Gastroesophageal sphincter (tissue), 4 donors: ENCODE data around the gene PNMA8B. TPM values are rescaled to one million over a fixed set of nuclear protein-coding genes. Genes with fewer than 3 reads are reported as not detected.

Experiments used
- ATAC-seq: fragments of 150-250 bp; one replicate; pipeline ENCODE4 v1.9.1; 2016; ENCODE audit warnings: mild to moderate bottlenecking, moderate library complexity
- H3K27ac ChIP-seq, 4 donors: fragments of 200-600 bp; sonication (generic) in 3 of 4; 1 replicate in 3 of 4; 2 replicates in 1 of 4; pipeline ENCODE4 v1.5.1; 2016 to 2019
- H3K27me3 ChIP-seq: fragments of 200-600 bp; sonication (generic); one replicate; pipeline ENCODE4 v1.5.1; 2019
- H3K36me3 ChIP-seq, 2 donors: fragments of 200-600 bp; sonication (generic); one replicate each; pipeline ENCODE4 v1.5.1; 2019; ENCODE audit warnings: control low read depth in 1 of 2
- H3K4me1 ChIP-seq, 3 donors: fragments of 200-600 bp; sonication (generic); 1 replicate in 2 of 3; 2 replicates in 1 of 3; pipeline ENCODE4 v1.5.1; 2016 to 2019; ENCODE audit warnings: control low read depth in 2 of 3
- H3K4me3 ChIP-seq, 2 donors: fragments of 200-600 bp; sonication (generic); one replicate each; pipeline ENCODE4 v1.5.1; 2019; ENCODE audit warnings: mild to moderate bottlenecking in 1 of 2, moderate library complexity in 1 of 2
- H3K9me3 ChIP-seq, 3 donors: fragments of 200-600 bp; sonication (generic); one replicate each; pipeline ENCODE4 v1.5.1; 2017 to 2019; ENCODE audit warnings: control low read depth in 2 of 3
- EP300 ChIP-seq: sonication (generic); formaldehyde crosslinking; IDR thresholded peaks from one replicate; pipeline ENCODE4 v1.6.1; 2017; ENCODE audit warnings: antibody characterized with exemption, mild to moderate bottlenecking
- POLR2A ChIP-seq, 2 donors: fragments of 450-650 bp; IDR thresholded peaks; one replicate each; pipeline ENCODE4 v1.6.1; 2017; ENCODE audit warnings: antibody characterized with exemption in 2 of 2, mild to moderate bottlenecking in 2 of 2, moderate library complexity in 1 of 2
- POLR2AphosphoS5 ChIP-seq: sonication (generic); formaldehyde crosslinking; IDR thresholded peaks from one replicate; pipeline ENCODE4 v1.6.1; 2017; ENCODE audit warnings: antibody characterized with exemption
- WGBS, 2 donors: methylation state at CpG; one replicate each; pipeline ENCODE4 v1.1.5; 2018; ENCODE audit warnings: low coverage in 1 of 2; 5-methylcytosine and 5-hydroxymethylcytosine counted together
- total RNA-seq, 4 donors: library from RNA; depleted of rRNA; stranded (reverse); fragments of >200 nt; gene quantifications; one replicate each; pipeline ENCODE4 v1.1.0, GENCODE V29; 2016
- TF ChIP-seq, protein P1 (sequence below), 4 experiments: fragments of 200-600 bp in 2 of 4; fragments of 450-650 bp in 2 of 4; sonication (generic) in 1 of 4; IDR thresholded peaks; one replicate each; pipeline ENCODE4 v1.5.1; 2017 to 2019; ENCODE audit warnings: antibody characterized with exemption in 4 of 4, mild to moderate bottlenecking in 2 of 4, moderate library complexity in 2 of 4

The PNMA8B gene
- total RNA-seq, 4 donors from 2014 or later, result 1.2 to 3.4 (median 1.6) TPM

GRCh38 chr19:46461537-46461936 is 34.1 kb downstream of the PNMA8B start:
- H3K4me3 ChIP-seq, result no peak overlapping the region
- ATAC-seq, result no peak
- H3K27me3 ChIP-seq, result peaks cover 7% of the 10 kb centered on the region
- no peaks in the 10 kb centered on the region for H3K4me1 ChIP-seq
- H3K36me3 ChIP-seq, result no peaks in the 10 kb centered on the region
- no peaks in the 10 kb centered on the region for H3K9me3 ChIP-seq
- TF ChIP-seq POLR2AphosphoS5 (no peak), POLR2A (IDR thresholded peaks at IDR 0.05) (no peak)
- TF ChIP-seq, protein P1, sequence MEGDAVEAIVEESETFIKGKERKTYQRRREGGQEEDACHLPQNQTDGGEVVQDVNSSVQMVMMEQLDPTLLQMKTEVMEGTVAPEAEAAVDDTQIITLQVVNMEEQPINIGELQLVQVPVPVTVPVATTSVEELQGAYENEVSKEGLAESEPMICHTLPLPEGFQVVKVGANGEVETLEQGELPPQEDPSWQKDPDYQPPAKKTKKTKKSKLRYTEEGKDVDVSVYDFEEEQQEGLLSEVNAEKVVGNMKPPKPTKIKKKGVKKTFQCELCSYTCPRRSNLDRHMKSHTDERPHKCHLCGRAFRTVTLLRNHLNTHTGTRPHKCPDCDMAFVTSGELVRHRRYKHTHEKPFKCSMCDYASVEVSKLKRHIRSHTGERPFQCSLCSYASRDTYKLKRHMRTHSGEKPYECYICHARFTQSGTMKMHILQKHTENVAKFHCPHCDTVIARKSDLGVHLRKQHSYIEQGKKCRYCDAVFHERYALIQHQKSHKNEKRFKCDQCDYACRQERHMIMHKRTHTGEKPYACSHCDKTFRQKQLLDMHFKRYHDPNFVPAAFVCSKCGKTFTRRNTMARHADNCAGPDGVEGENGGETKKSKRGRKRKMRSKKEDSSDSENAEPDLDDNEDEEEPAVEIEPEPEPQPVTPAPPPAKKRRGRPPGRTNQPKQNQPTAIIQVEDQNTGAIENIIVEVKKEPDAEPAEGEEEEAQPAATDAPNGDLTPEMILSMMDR (IDR thresholded peaks at IDR 0.05), result no peak
- 73% methylated on average over 2 of the region's 2 CpGs; no CpG with 5 or more reads in 1 of the 2 donors for WGBS, 2 donors
- H3K27ac ChIP-seq, result no peak overlapping the region

DNA sequence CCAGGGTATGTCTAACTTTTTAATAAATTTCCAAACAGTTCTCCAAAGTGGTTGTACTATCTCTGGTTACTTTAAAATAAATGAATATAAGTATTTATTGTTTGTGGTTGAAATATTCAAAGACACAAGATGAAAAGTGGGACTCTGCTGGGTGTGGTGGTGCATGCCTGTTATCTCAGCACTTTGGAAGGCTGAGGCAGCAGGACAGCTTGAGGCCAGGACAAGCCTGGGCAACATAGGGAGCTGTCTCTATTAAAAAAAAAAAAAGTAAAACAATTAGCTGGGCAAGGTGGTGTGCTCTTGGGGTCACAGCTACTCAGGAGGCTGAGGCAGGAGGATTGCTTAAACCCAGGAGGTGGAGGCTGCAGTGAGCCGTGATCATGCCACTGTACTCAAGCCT is 34.7 kb downstream of the PNMA8B start:
- Histone ChIP-seq H3K4me3 (no peak overlapping the region), H3K4me1 (no peaks in the 10 kb centered on the region), H3K9me3 (no peaks in the 10 kb centered on the region), H3K36me3 (no peaks in the 10 kb centered on the region), H3K27ac (no peak overlapping the region), H3K27me3 (peaks cover 7% of the 10 kb centered on the region)
- no peak for ATAC-seq
- no peak for TF ChIP-seq EP300
- TF ChIP-seq, protein P1 (IDR thresholded peaks at IDR 0.05), result no peak
- no peak for TF ChIP-seq POLR2AphosphoS5
- TF ChIP-seq POLR2A (IDR thresholded peaks at IDR 0.05), result no peak
- 100% methylated on average over 1 of the region's 1 CpG; no CpG with 5 or more reads in 1 of the 2 donors for whole genome bisulfite sequencing, 2 donors

DNA sequence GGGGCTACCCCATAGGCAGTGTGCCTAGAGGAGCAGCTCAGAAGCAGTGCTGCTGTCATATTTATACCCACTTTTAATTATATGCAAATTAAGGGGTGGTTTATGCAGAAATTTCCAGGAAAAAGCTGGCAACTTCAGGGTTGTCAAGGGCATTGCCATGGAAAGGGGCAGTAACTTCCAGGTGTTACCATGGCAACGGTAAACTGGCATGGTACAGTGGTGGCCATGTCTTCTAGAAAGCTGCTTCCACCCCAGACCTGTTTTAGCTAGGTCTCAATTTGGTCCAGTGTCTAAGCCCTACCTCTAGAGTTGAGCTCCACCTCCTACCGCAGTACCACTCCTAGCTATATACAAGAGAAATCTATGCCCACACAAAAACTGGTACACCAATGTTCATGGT is 35.6 kb downstream of the PNMA8B start:
- TF ChIP-seq, protein P1 (IDR thresholded peaks at IDR 0.05), result no peak
- TF ChIP-seq POLR2A (IDR thresholded peaks at IDR 0.05) (no peak), POLR2AphosphoS5 (no peak), EP300 (no peak)
- 72 to 87% methylated on average over 2 of the region's 2 CpGs for WGBS, 2 donors
- ATAC-seq, result no peak
- Histone ChIP-seq H3K4me1 (no peaks in the 10 kb centered on the region), H3K9me3 (no peaks in the 10 kb centered on the region), H3K27ac (no peak overlapping the region), H3K27me3 (peaks cover 7% of the 10 kb centered on the region), H3K4me3 (no peak overlapping the region), H3K36me3 (no peaks in the 10 kb centered on the region)

DNA sequence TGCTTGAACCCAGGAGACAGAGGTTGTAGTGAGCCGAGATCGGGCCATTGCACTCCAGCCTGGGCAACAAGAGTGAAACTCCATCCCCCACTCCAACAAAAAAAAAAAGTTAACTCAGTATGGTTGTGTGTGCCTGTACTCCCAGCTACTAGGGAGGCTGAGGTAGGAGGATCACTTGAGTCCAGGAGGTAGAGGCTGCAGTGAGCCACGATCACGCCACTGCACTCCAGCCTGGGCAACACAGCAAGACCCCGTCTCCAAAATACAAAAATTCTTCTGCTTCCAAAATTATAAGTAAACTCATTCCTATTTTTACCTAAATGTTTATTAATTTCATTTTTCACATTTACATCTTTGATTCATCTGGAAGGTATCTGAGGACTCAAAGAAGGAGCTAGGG is 38.7 kb downstream of the PNMA8B start:
- no peaks in the 10 kb centered on the region for H3K9me3 ChIP-seq
- H3K4me3 ChIP-seq, result no peak overlapping the region
- TF ChIP-seq, protein P1 (IDR thresholded peaks at IDR 0.05), result no peak
- no peak for TF ChIP-seq POLR2A (IDR thresholded peaks at IDR 0.05)
- TF ChIP-seq EP300, result no peak
- TF ChIP-seq POLR2AphosphoS5, result no peak
- no peak for ATAC-seq
- no peak overlapping the region for H3K27ac ChIP-seq
- H3K36me3 ChIP-seq, result no peaks in the 10 kb centered on the region
- no peaks in the 10 kb centered on the region for H3K4me1 ChIP-seq
- WGBS, 2 donors, result 84 to 93% methylated on average over 2 to 4 of the region's 5 CpGs
- peaks cover 7% of the 10 kb centered on the region for H3K27me3 ChIP-seq

DNA sequence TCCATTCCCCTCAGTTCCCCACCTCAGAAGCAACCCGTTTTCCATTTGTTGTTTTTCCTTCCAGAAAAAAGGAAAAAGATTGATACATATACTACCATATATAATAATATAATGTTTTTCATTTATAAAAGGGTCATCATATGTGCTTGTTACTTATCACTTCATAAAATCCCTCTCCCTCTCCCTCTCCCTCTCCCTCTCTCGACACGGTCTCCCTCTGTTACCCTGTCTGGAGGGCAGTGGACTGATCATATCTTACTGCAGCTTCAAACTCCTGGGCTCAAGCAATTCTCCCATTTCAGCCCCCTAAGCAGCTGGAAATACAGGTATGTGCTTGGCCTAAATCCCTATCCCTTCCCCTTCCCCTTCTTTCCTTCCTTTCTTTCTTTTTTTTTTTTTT is 41.4 kb downstream of the PNMA8B start:
- H3K27me3 ChIP-seq, result peaks cover 7% of the 10 kb centered on the region
- no peak overlapping the region for H3K27ac ChIP-seq
- TF ChIP-seq POLR2AphosphoS5 (no peak), EP300 (no peak), POLR2A (IDR thresholded peaks at IDR 0.05) (no peak)
- TF ChIP-seq, protein P1 (IDR thresholded peaks at IDR 0.05), result no peak
- WGBS, 2 donors, result 79 to 80% methylated on average over 1 to 3 of the region's 3 CpGs
- H3K9me3 ChIP-seq, result no peaks in the 10 kb centered on the region
- no peak for ATAC-seq
- no peak overlapping the region for H3K4me3 ChIP-seq
- H3K36me3 ChIP-seq, result no peaks in the 10 kb centered on the region
- H3K4me1 ChIP-seq, result no peaks in the 10 kb centered on the region
